A673 (cell line): Measurements from ENCODE around the gene HOXD9. TPM values are rescaled to one million over a fixed set of nuclear protein-coding genes. Genes with fewer than 3 reads are reported as not detected.
A peak's percentile ranks its signal among the peaks of the same experiment; 100 is the strongest.

Experiments used
- BruUV-seq: library from RNA; stranded (reverse); fragments of 400-500 nt; replicated peaks from 2 replicates; lab custom pipeline; 2021; lab: Mats Ljungman, UMichigan
- CTCF ChIA-PET: fragments of 300-600 bp; sonication (Branson Sonifier 250); formaldehyde crosslinking; loops from one replicate; lab custom pipeline; 2022; ENCODE audit warnings: antibody characterized with exemption; lab: Charles Lee
- POLR2A ChIA-PET: fragments of 300-600 bp; sonication (Branson Sonifier 250); formaldehyde crosslinking; loops from one replicate; lab custom pipeline; 2022; ENCODE audit warnings: antibody characterized with exemption; ENCODE audit not compliant: low non-redundant PET; lab: Charles Lee
- DNase-seq: peaks from one replicate; pipeline ENCODE4 v3.0.0-alpha.2; 2015; ENCODE audit warnings: low spot score
- H3K27ac ChIP-seq: fragments of 200-600 bp; sonication (generic); 2 replicates; pipeline ENCODE4 v1.5.1; 2016; ENCODE audit warnings: mixed run types, low read depth, mild to moderate bottlenecking, mixed read lengths, antibody characterized with exemption, low read length; ENCODE audit not compliant: poor library complexity, severe bottlenecking
- H3K27me3 ChIP-seq: fragments of 200-600 bp; sonication (generic); replicated peaks from 2 replicates; pipeline ENCODE4 v1.6.1; 2017; ENCODE audit warnings: mixed run types, low read depth, mild to moderate bottlenecking, mixed read lengths, antibody characterized with exemption, low read length; ENCODE audit not compliant: insufficient read depth, poor library complexity
- H3K36me3 ChIP-seq: fragments of 200-600 bp; sonication (generic); 2 replicates; pipeline ENCODE4 v1.6.1; 2016; ENCODE audit warnings: mixed run types, mild to moderate bottlenecking, mixed read lengths, antibody characterized with exemption, low read length; ENCODE audit not compliant: insufficient read depth, poor library complexity, severe bottlenecking
- H3K4me1 ChIP-seq: fragments of 200-600 bp; sonication (generic); 2 replicates; pipeline ENCODE4 v1.6.1; 2017; ENCODE audit warnings: mixed run types, mild to moderate bottlenecking, mixed read lengths, antibody characterized with exemption, low read length; ENCODE audit not compliant: insufficient read depth, poor library complexity, severe bottlenecking
- H3K4me3 ChIP-seq: fragments of 200-600 bp; sonication (generic); 2 replicates; pipeline ENCODE4 v1.5.1; 2016; ENCODE audit warnings: low read depth, mixed run types, mild to moderate bottlenecking, mixed read lengths, low read length; ENCODE audit not compliant: poor library complexity, severe bottlenecking
- H3K9me3 ChIP-seq: fragments of 200-600 bp; sonication (generic); 2 replicates; pipeline ENCODE4 v1.6.1; 2016; ENCODE audit warnings: mixed run types, low read depth, mild to moderate bottlenecking, mixed read lengths, antibody characterized with exemption, low read length; ENCODE audit not compliant: poor library complexity, severe bottlenecking
- CTCF ChIP-seq: fragments of 300-800, 200-600 bp; sonication (generic); conservative IDR thresholded peaks from 2 replicates; pipeline ENCODE4 v1.5.1; 2017; ENCODE audit warnings: low read depth, mild to moderate bottlenecking, antibody characterized with exemption, low read length, moderate library complexity, mixed read lengths
- EZH2 ChIP-seq: fragments of 200-600 bp; sonication (generic); IDR thresholded peaks from 2 replicates; pipeline ENCODE4 v1.6.1; 2017; ENCODE audit warnings: borderline replicate concordance, low read depth, mild to moderate bottlenecking, mixed read lengths, antibody characterized with exemption, low read length; ENCODE audit not compliant: poor library complexity, severe bottlenecking
- intact Hi-C: fragments of 100-400 bp; cut with micrococcal nuclease; formaldehyde crosslinking; loops from one replicate; pipeline ENCODE4 v1.10.0; 2022; ENCODE audit not compliant: unreplicated experiment
- total RNA-seq: library from RNA; stranded (reverse); gene quantifications from 2 replicates; pipeline ENCODE4 v1.2.3, GENCODE V29; 2021

Gene HOXD9
- total RNA-seq, 1 experiment from 2014 or later: 63.0 TPM

- intact Hi-C loops: loop anchor here (5.0 kb wide), 3 partner anchors 776 to 886 kb away; no protein-coding TSS in a partner anchor
- no TSS peak for BruUV-seq
- peak; percentile 76 for DNase-seq
- Histone ChIP-seq H3K36me3 (no peaks in the 10 kb centered on the region), H3K4me1 (peaks cover 14% of the 10 kb centered on the region), H3K27me3 (peaks cover 27% of the 10 kb centered on the region), H3K4me3 (no peak overlapping the region), H3K9me3 (no peaks in the 10 kb centered on the region), H3K27ac (no peak overlapping the region)
- TF ChIP-seq CTCF (peak; percentile 92), EZH2 (no peak)
- ChIA-PET POLR2A (interaction anchor here (0.5 kb wide), 1 partner anchor 366 kb away, joined by 4 read pairs; no protein-coding TSS in a partner anchor), CTCF (interaction anchor here (0.6 to 1.2 kb wide), 3 partner anchors 9 to 837 kb away, joined by 3 read pairs; no protein-coding TSS in a partner anchor)
Measured at GRCh38 chr2:176088048-176088936, 34.2 kb upstream of the HOXD9 start.

- no peaks in the 10 kb centered on the region for H3K36me3 ChIP-seq
- no peak for DNase-seq
- H3K9me3 ChIP-seq: no peaks in the 10 kb centered on the region
- no peak for TF ChIP-seq CTCF
- TF ChIP-seq EZH2: no peak
- intact Hi-C loops: loop anchor here (5.0 kb wide), 3 partner anchors 777 to 887 kb away; no protein-coding TSS in a partner anchor
- ChIA-PET POLR2A (interaction anchor here (0.7 kb wide), 1 partner anchor 726 kb away, joined by 3 read pairs; no protein-coding TSS in a partner anchor), CTCF (interaction anchor here (0.6 to 1.2 kb wide), 3 partner anchors 8 to 838 kb away, joined by 3 read pairs; no protein-coding TSS in a partner anchor)
- H3K27me3 ChIP-seq: peaks cover 18% of the 10 kb centered on the region
- H3K4me1 ChIP-seq: peaks cover 14% of the 10 kb centered on the region
- BruUV-seq: no TSS peak
- no peak overlapping the region for H3K27ac ChIP-seq
- H3K4me3 ChIP-seq: no peak overlapping the region
Measured at GRCh38 chr2:176088937-176089842, 33.3 kb upstream of the HOXD9 start.

GRCh38 chr2:176089843-176090395 is 32.6 kb upstream of the HOXD9 start:
- intact Hi-C loops: loop anchor here (5.0 to 10.0 kb wide), 4 partner anchors 778 to 1085 kb away; partner anchors contain the start of gene CHN1
- no peak overlapping the region for H3K27ac ChIP-seq
- H3K9me3 ChIP-seq: no peaks in the 10 kb centered on the region
- H3K4me1 ChIP-seq: peaks cover 14% of the 10 kb centered on the region
- no peak overlapping the region for H3K4me3 ChIP-seq
- TF ChIP-seq EZH2 (no peak), CTCF (no peak)
- POLR2A ChIA-PET: no interaction called here
- BruUV-seq: no TSS peak
- peaks cover 11% of the 10 kb centered on the region for H3K27me3 ChIP-seq
- peaks cover 5% of the 10 kb centered on the region for H3K36me3 ChIP-seq
- DNase-seq: no peak
- CTCF ChIA-PET: no interaction called here
